T-helper 1 cell treated with Interleukin-12 subunit alpha and Interleukin-12 subunit beta and Interleukin-4 antibody, amounts not matched to agents 30 μg/mL and 1 μg/mL, for 36 hours (primary cell): ENCODE data around the gene RGS11.
"Not testable (repeated sequence)": the region's sequence is repeated elsewhere in the genome, so short reads cannot be mapped to it uniquely, and the experiment has no call there.

Source experiments
- H3K27ac Mint-ChIP-seq: one replicate; pipeline ENCODE4 v1.8.0; 2021; ENCODE audit warnings: mild to moderate bottlenecking, mixed read lengths
- H3K27me3 Mint-ChIP-seq: one replicate; pipeline ENCODE4 v1.8.0; 2021; ENCODE audit warnings: low read depth, mixed read lengths
- H3K36me3 Mint-ChIP-seq: one replicate; pipeline ENCODE4 v1.8.0; 2021; ENCODE audit warnings: low read depth, mixed read lengths
- H3K4me1 Mint-ChIP-seq: one replicate; pipeline ENCODE4 v1.8.0; 2021; ENCODE audit warnings: low read depth, mixed read lengths
- H3K4me3 Mint-ChIP-seq: one replicate; pipeline ENCODE4 v1.8.0; 2021; ENCODE audit warnings: mild to moderate bottlenecking, moderate library complexity, mixed read lengths
- H3K9me3 Mint-ChIP-seq: one replicate; pipeline ENCODE4 v1.8.0; 2021; ENCODE audit warnings: mixed read lengths

The RGS11 gene

DNA sequence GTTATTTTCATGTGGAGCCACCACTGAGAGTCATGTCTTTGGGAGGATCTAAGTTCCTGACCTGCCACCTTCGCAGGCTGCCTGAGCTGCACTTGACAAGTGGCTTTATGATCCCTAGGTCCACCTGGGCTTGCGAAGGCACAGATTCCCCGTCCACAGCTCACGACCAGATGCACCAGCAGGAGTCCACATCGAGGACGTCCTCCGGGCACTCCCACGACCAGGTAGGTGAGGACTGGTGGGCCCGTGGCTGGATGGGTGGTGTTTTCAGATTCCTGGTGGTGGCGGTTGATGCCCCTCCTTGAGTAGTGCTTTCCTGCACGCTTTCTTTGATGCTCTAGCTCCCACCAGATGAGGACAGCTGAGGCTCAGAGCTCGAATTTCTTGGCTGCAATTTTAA, 26.3 kb downstream of the RGS11 start:
- H3K36me3 Mint-ChIP-seq = no peaks in the 10 kb centered on the region
- peaks cover 13% of the 10 kb centered on the region for H3K4me1 Mint-ChIP-seq
- peaks cover 3% of the 10 kb centered on the region for H3K27me3 Mint-ChIP-seq
- no peaks in the 10 kb centered on the region for H3K9me3 Mint-ChIP-seq
- no peak overlapping the region for H3K4me3 Mint-ChIP-seq
- no peak overlapping the region for H3K27ac Mint-ChIP-seq

- Mint-ChIP-seq H3K36me3 (no peaks in the 10 kb centered on the region), H3K27ac (no peak overlapping the region), H3K9me3 (no peaks in the 10 kb centered on the region), H3K4me1 (no peaks in the 10 kb centered on the region), H3K27me3 (peaks cover 5% of the 10 kb centered on the region), H3K4me3 (no peak overlapping the region)
Measured at GRCh38 chr16:247027-247426, 28.7 kb downstream of the RGS11 start.

DNA sequence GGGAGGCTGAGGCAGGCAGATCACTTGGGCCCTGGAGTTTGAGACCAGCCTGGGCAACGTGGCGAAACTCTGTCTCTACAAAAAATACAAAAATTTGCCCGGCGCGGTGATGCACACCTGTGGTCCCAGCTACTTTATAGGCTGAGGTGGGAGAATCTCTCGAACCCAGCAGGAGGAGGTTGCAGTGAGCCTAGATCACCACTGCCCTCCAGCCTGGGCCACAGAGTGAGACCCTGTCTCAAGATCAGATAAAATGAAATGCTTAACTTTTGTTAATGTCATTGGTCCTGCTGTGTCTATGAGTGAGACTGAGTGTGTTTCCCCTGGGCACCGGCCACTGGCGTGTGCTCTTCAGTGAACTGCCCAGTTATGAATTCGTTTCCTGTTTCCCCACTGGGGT, 30.6 kb downstream of the RGS11 start:
- H3K4me3 Mint-ChIP-seq = no peak overlapping the region
- H3K4me1 Mint-ChIP-seq = no peaks in the 10 kb centered on the region
- H3K27me3 Mint-ChIP-seq = peaks cover 5% of the 10 kb centered on the region

DNA sequence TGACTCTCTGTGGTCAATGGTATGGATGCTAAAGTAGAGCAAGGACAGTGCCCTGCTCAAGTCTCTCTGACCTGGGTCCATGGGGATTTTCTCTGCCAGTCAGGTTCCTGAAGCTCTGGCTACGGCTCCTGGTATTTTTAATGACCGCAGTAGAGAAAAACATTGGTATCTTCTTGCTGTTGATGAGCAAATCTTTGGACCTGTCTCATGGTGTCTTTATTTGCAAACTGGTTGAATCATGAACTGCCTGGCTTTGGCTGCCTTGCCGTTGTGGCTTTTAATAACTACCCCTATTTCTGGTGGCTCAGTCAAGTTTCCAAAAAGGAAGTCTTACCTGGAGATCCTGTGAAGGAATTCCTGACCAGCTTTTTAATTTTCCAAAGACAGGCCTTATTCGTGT, 32.4 kb downstream of the RGS11 start:
- H3K27me3 Mint-ChIP-seq = peaks cover 5% of the 10 kb centered on the region
- H3K4me1 Mint-ChIP-seq = no peaks in the 10 kb centered on the region
- H3K36me3 Mint-ChIP-seq = no peaks in the 10 kb centered on the region
- no peaks in the 10 kb centered on the region for H3K9me3 Mint-ChIP-seq
- no peak overlapping the region for H3K4me3 Mint-ChIP-seq
- H3K27ac Mint-ChIP-seq = no peak overlapping the region

More for the DNA sequence above, 30.6 kb downstream of the RGS11 start:
- H3K9me3 Mint-ChIP-seq = no peaks in the 10 kb centered on the region
- H3K36me3 Mint-ChIP-seq = no peaks in the 10 kb centered on the region
- no peak overlapping the region for H3K27ac Mint-ChIP-seq

DNA sequence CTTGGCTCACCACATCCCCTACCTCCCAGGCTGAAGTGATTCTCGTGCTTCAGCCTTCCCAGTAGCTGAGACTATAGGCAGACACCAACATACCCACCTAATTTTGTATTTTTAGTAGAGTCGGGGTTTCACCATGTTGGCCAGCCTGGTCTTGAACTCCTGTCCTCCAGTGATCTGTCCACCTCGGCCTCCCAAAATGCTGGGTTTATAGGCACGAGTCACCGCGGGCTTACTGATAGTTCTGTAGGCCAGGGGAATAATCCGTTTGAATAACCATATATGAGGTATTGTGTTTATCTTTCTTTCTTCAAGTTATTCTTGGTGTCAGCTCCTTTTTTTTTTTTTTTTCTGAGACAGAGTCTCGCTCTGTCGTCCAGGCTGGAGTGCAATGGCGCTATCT, 33.5 kb downstream of the RGS11 start:
- Mint-ChIP-seq H3K36me3 (no peaks in the 10 kb centered on the region), H3K27me3 (peaks cover 8% of the 10 kb centered on the region), H3K9me3 (no peaks in the 10 kb centered on the region), H3K4me3 (no peak overlapping the region), H3K27ac (no peak overlapping the region), H3K4me1 (no peaks in the 10 kb centered on the region)

DNA sequence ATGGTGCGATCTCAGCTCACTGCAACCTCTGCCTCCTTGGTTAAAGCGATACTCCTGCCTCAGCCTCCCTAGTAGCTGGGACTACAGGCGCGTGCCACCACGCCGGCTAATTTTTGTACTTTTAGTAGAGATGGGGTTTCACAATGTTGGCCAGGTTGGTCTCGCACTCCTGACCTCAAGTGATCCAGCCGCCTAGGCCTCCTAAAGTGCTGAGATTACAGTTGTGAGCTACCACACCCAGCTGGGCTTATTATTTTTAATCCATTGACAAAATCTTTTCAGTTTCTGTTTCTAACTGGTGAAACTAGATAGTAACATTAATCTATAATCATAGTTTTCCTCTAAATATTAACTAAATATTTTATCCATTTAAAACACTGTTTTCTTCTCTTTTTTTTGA, 35.2 kb downstream of the RGS11 start:
- Mint-ChIP-seq H3K27ac (no peak overlapping the region), H3K4me3 (no peak overlapping the region), H3K36me3 (peaks cover 3% of the 10 kb centered on the region), H3K4me1 (peaks cover 3% of the 10 kb centered on the region), H3K9me3 (no peaks in the 10 kb centered on the region), H3K27me3 (peaks cover 11% of the 10 kb centered on the region)

- no peak overlapping the region for H3K27ac Mint-ChIP-seq
- peaks cover 8% of the 10 kb centered on the region for H3K27me3 Mint-ChIP-seq
- H3K4me1 Mint-ChIP-seq = peaks cover 9% of the 10 kb centered on the region
- H3K4me3 Mint-ChIP-seq = no peak overlapping the region
- no peaks in the 10 kb centered on the region for H3K9me3 Mint-ChIP-seq
- H3K36me3 Mint-ChIP-seq = peaks cover 4% of the 10 kb centered on the region
Measured at GRCh38 chr16:239948-240277, 35.8 kb downstream of the RGS11 start.

GRCh38 chr16:234468-235305, 41.1 kb downstream of the RGS11 start, which contains the start of gene FAM234A:
FAM234A (plus strand) TSS chr16:234821; CDS start chr16:254414, 19,593 bp downstream.
- Mint-ChIP-seq H3K4me1 (peaks cover 15% of the 10 kb centered on the region), H3K36me3 (peaks cover 4% of the 10 kb centered on the region), H3K9me3 (no peaks in the 10 kb centered on the region), H3K27me3 (peaks cover 5% of the 10 kb centered on the region), H3K4me3 (peak within 1 kb of the TSS; percentile 92), H3K27ac (peak within 1 kb of the TSS; percentile 94)

- no peak overlapping the region for H3K4me3 Mint-ChIP-seq
- H3K27ac Mint-ChIP-seq = no peak overlapping the region
Measured at GRCh38 chr16:230949-231348, 44.8 kb downstream of the RGS11 start.

DNA sequence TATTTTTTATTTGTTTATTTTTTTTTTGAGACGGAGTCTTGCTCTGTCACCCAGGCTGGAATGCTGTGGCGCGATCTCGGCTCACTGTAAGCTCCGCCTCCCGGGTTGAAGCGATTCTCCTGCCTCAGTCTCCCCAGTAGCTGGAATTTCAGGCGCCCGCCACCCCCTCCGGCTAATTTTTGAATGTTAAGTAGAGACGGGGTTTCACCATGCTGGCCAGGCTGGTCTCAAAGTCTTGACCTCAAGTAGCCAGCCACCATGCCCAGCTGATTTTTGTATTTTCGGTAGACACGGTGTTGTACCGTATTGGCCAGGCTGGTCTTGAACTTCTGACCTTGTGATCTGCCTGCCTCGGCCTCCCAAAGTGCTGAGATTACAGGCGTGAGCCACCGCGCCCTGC, 45.4 kb downstream of the RGS11 start:
- not testable (repeated sequence) for H3K27ac Mint-ChIP-seq, H3K27me3 Mint-ChIP-seq, H3K9me3 Mint-ChIP-seq, H3K4me3 Mint-ChIP-seq
- H3K4me1 Mint-ChIP-seq = peaks cover 31% of the 10 kb centered on the region
- H3K36me3 Mint-ChIP-seq = peaks cover 21% of the 10 kb centered on the region

More at GRCh38 chr16:230949-231348, 44.8 kb downstream of the RGS11 start:
- H3K36me3 Mint-ChIP-seq = peaks cover 21% of the 10 kb centered on the region
- H3K27me3 Mint-ChIP-seq = no peaks in the 10 kb centered on the region
- peaks cover 32% of the 10 kb centered on the region for H3K4me1 Mint-ChIP-seq
- H3K9me3 Mint-ChIP-seq = no peaks in the 10 kb centered on the region

DNA sequence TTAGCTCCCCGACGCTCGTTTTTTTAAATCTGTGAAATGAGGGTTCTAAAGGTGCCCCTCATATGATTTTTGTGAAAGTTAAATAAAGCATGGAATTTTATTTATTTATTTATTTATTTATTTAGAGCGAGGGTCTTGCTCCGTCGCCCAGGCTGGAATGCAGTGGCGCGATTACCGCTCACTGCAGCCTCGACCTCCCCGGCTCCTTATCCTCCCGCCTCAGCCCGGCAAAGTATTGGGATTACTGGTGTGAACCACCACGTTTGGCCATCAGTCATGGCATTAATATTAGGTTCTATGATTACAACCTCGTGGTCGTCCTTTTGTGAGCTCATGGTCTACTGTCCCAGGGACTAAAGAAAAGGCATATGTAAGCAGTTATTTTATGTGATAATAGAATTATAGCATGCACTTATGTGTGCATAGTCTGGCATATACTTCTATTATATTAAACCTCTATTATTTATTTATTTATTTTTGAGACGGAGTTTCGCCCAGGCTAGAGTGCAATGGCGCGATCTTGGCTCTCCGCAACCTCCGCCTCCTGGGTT, 45.9 kb downstream of the RGS11 start:
- Mint-ChIP-seq H3K4me1 (peaks cover 27% of the 10 kb centered on the region), H3K4me3 (peak overlapping the region; percentile 78), H3K27me3 (no peaks in the 10 kb centered on the region), H3K27ac (peak overlapping the region; percentile 88), H3K36me3 (peaks cover 21% of the 10 kb centered on the region), H3K9me3 (no peaks in the 10 kb centered on the region)

- peak within 1 kb of the TSS; percentile 94 for H3K4me3 Mint-ChIP-seq
- H3K4me1 Mint-ChIP-seq = peaks cover 23% of the 10 kb centered on the region
- H3K27ac Mint-ChIP-seq = peak within 1 kb of the TSS; percentile 91
- no peaks in the 10 kb centered on the region for H3K9me3 Mint-ChIP-seq
- H3K27me3 Mint-ChIP-seq = no peaks in the 10 kb centered on the region
- peaks cover 21% of the 10 kb centered on the region for H3K36me3 Mint-ChIP-seq
Measured at GRCh38 chr16:228852-229730, 46.7 kb downstream of the RGS11 start, which contains the start of gene LUC7L. LUC7L (minus strand) TSS chr16:229449; CDS start chr16:229339, 110 bp downstream.

GRCh38 chr16:228151-228851, 47.4 kb downstream of the RGS11 start:
- peaks cover 22% of the 10 kb centered on the region for H3K36me3 Mint-ChIP-seq
- H3K4me3 Mint-ChIP-seq = peak overlapping the region; percentile 94
- no peaks in the 10 kb centered on the region for H3K9me3 Mint-ChIP-seq
- H3K27me3 Mint-ChIP-seq = no peaks in the 10 kb centered on the region
- H3K4me1 Mint-ChIP-seq = peaks cover 23% of the 10 kb centered on the region
- peak overlapping the region; percentile 91 for H3K27ac Mint-ChIP-seq

DNA sequence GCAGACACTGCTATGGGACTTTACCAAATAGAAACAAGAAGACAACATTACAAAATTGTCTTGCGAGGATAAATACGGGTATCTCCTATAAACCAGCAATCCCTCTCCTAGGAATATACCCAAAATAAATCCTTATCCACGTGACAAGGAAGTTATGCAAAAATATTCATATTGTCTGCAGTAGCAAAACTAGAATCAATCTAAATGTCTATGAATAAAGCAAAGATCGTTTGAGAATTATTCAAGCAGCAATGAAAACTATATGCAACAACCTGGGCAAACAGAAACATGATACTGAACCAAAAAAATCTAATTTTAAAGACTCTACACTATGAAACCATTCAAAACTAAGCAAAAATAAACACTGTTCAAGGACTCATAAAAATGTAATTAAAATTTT, 55.7 kb downstream of the RGS11 start:
- Mint-ChIP-seq H3K9me3 (no peaks in the 10 kb centered on the region), H3K27ac (no peak overlapping the region), H3K36me3 (peaks cover 16% of the 10 kb centered on the region), H3K27me3 (no peaks in the 10 kb centered on the region), H3K4me1 (no peaks in the 10 kb centered on the region), H3K4me3 (no peak overlapping the region)
